ENCODE results near the gene CLDN34.

CLDN34 gene

GRCh38 chrX:9966775-9967408 is at the start of gene CLDN34:
CLDN34 (plus strand) TSS chrX:9967358; CDS start chrX:9967358, 0 bp downstream.
- DNase-seq (ENCODE audit: low read depth), result no peak

GRCh38 chrX:9917861-9918260 is 49.3 kb upstream of the CLDN34 start:
- DNase-seq (ENCODE audit: low read depth), result no peak

GRCh38 chrX:9919632-9920172 is 47.5 kb upstream of the CLDN34 start:
- no peak for DNase-seq (ENCODE audit: low read depth)

- no peak for DNase-seq (ENCODE audit: low read depth)
Observed at GRCh38 chrX:9921407-9921806, 45.8 kb upstream of the CLDN34 start.

GRCh38 chrX:9923357-9923756 is 43.8 kb upstream of the CLDN34 start:
- DNase-seq (ENCODE audit: low read depth), result no peak

- DNase-seq (ENCODE audit: low read depth), result no peak
Observed at GRCh38 chrX:9926002-9926401, 41.2 kb upstream of the CLDN34 start.

GRCh38 chrX:9927698-9928482 is 39.3 kb upstream of the CLDN34 start:
- DNase-seq (ENCODE audit: low read depth), result no peak

- no peak for DNase-seq (ENCODE audit: low read depth)
Observed at GRCh38 chrX:9935436-9935835, 31.7 kb upstream of the CLDN34 start.

- no peak for DNase-seq (ENCODE audit: low read depth)
Observed at GRCh38 chrX:9937761-9938160, 29.4 kb upstream of the CLDN34 start.

- DNase-seq (ENCODE audit: low read depth), result no peak
Observed at GRCh38 chrX:9938516-9938915, 28.6 kb upstream of the CLDN34 start.

GRCh38 chrX:9940421-9940820 is 26.7 kb upstream of the CLDN34 start:
- no peak for DNase-seq (ENCODE audit: low read depth)

GRCh38 chrX:9942086-9942485 is 25.1 kb upstream of the CLDN34 start:
- peak; percentile 24 for DNase-seq (ENCODE audit: low read depth)

- no peak for DNase-seq (ENCODE audit: low read depth)
Observed at GRCh38 chrX:9943420-9943819, 23.7 kb upstream of the CLDN34 start.

GRCh38 chrX:9947131-9947794 is 19.9 kb upstream of the CLDN34 start:
- no peak for DNase-seq (ENCODE audit: low read depth)

GRCh38 chrX:9948406-9948805 is 18.8 kb upstream of the CLDN34 start:
- no peak for DNase-seq (ENCODE audit: low read depth)

- no peak for DNase-seq (ENCODE audit: low read depth)
Observed at GRCh38 chrX:9952300-9952699, 14.9 kb upstream of the CLDN34 start.

GRCh38 chrX:9953396-9953795 is 13.8 kb upstream of the CLDN34 start:
- no peak for DNase-seq (ENCODE audit: low read depth)

- no peak for DNase-seq (ENCODE audit: low read depth)
Observed at GRCh38 chrX:9955506-9955905, 11.7 kb upstream of the CLDN34 start.

GRCh38 chrX:9957743-9958142 is 9.4 kb upstream of the CLDN34 start:
- no peak for DNase-seq (ENCODE audit: low read depth)

- no peak for DNase-seq (ENCODE audit: low read depth)
Observed at GRCh38 chrX:9958183-9958582, 9.0 kb upstream of the CLDN34 start.

GRCh38 chrX:9961750-9962149 is 5.4 kb upstream of the CLDN34 start:
- DNase-seq (ENCODE audit: low read depth), result no peak

GRCh38 chrX:9977635-9978034 is 10.5 kb downstream of the CLDN34 start:
- DNase-seq (ENCODE audit: low read depth), result no peak

- DNase-seq (ENCODE audit: low read depth), result no peak
Observed at GRCh38 chrX:9980401-9980800, 13.2 kb downstream of the CLDN34 start.

Measured in CMK (cell line).